D721Med (cell line): ENCODE results near the gene NEDD4L.

Experiments
- DNase-seq: peaks from one replicate; pipeline ENCODE4 v3.0.0; 2011; ENCODE audit warnings: low spot score; ENCODE audit not compliant: insufficient read length
- FAIRE-seq: peaks from 2 replicates; lab custom pipeline; 2011; peaks lifted over from hg19 to GRCh38; lab: Jason Lieb, UNC
- TF ChIP-seq, protein P1 (sequence below): IDR thresholded peaks from 2 replicates; pipeline ENCODE4 v1.5.1; 2012; ENCODE audit warnings: mild to moderate bottlenecking, control low read depth; ENCODE audit not compliant: insufficient read depth; ENCODE audit errors: missing control alignments

The NEDD4L gene

DNA sequence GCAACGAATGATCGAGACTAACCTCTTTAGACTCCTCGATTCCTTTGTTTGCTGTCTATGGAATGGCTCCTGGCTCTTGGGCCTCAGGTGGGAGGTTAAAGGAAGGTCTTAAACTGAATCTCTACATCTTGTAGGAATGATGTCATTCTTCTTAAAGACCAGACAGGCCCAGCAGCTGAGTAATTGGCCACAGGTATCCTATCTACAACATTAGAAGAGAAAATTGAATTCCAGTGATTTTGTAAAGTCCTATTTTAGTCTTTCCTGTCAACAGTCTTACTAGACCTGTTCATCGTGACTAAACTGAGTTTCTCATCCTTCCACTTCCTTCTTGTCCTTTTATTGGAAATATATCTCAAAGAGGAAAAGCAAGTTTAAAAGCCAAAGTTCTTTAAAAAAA is 310.0 kb downstream of the NEDD4L start:
- DNase-seq (no peak), FAIRE-seq (no peak)
- TF ChIP-seq, protein P1, sequence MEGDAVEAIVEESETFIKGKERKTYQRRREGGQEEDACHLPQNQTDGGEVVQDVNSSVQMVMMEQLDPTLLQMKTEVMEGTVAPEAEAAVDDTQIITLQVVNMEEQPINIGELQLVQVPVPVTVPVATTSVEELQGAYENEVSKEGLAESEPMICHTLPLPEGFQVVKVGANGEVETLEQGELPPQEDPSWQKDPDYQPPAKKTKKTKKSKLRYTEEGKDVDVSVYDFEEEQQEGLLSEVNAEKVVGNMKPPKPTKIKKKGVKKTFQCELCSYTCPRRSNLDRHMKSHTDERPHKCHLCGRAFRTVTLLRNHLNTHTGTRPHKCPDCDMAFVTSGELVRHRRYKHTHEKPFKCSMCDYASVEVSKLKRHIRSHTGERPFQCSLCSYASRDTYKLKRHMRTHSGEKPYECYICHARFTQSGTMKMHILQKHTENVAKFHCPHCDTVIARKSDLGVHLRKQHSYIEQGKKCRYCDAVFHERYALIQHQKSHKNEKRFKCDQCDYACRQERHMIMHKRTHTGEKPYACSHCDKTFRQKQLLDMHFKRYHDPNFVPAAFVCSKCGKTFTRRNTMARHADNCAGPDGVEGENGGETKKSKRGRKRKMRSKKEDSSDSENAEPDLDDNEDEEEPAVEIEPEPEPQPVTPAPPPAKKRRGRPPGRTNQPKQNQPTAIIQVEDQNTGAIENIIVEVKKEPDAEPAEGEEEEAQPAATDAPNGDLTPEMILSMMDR = no peak

GRCh38 chr18:58354791-58355190 is 310.8 kb downstream of the NEDD4L start:
- TF ChIP-seq, protein P1 = no peak
- DNase-seq = no peak
- FAIRE-seq = no peak

- TF ChIP-seq, protein P1 = no peak
- DNase-seq = no peak
- peak; percentile 99 for FAIRE-seq
Measured at GRCh38 chr18:58355243-58355642, 311.2 kb downstream of the NEDD4L start.

DNA sequence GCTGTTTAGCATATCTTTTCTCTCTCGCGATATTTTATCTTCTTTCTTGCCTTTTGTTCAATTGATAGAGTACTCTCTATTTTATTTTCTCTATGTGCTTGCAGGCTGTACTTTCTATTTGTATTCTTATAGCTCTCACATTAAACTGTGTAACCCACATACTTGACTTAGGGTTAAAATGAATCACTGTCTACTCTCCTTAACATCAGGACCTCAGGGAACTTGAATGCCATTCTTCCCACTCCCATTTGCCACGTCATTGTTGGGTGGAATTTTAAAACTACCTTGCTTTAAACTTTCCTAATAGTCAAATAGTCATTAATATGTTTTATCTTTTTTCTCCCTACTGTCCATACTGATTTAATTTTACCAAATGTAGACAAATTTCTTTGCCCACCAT is 315.2 kb downstream of the NEDD4L start:
- FAIRE-seq (no peak), DNase-seq (no peak)
- TF ChIP-seq, protein P1 = no peak

DNA sequence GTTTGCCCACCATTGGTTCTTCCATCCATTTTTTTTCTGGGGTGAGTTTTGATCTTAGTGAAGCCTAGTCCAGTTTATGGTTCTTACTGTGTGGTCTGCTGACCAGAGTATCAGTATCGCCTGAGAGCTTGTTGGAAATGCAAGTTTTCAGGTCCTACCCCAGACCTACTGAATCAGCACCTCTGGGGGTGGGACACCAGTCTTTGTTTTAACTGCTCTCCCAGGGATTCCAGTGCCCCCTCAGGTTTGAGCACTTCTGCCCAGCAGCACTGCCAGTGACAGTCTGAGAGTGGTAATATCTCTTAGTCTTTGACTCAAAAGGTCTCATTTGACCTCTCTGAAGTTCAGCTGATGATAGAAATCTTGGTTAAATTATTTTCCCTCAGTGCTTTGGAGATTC is 315.6 kb downstream of the NEDD4L start:
- DNase-seq (no peak), FAIRE-seq (no peak)
- TF ChIP-seq, protein P1 = no peak

DNA sequence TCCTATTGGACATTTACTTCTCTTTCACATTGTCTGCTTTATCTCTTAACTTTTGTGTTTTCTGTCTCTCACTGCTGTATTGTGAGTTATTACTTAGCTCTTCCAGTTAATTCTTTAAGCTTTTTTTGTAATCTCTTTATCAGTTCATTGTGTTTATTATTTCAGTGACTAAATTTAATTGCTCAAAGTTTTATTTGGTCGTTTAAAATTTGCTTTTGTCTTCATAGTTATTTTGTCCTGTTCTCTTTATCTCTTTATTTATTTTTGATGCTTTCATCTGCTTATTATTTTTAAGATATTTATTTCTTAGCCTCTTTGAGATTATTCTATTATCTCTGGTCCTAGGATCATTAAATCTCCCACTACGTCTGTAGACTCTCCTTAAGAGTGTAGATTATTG is 316.3 kb downstream of the NEDD4L start:
- TF ChIP-seq, protein P1 = no peak
- FAIRE-seq (peak; percentile 100), DNase-seq (no peak)

- no peak for DNase-seq
- TF ChIP-seq, protein P1 = no peak
- FAIRE-seq = no peak
Measured at GRCh38 chr18:58361212-58361611, 317.2 kb downstream of the NEDD4L start.
